K562 (cell line): ENCODE measurements around the gene CNNM3. TPM values are rescaled to one million over a fixed set of nuclear protein-coding genes. Genes with fewer than 3 reads are reported as not detected.

Experiments
- ATF1 ChIP-seq, 2 experiments: fragments of 450-650 bp in 1 of 2; IDR thresholded peaks; 2 replicates each; pipeline ENCODE4 v1.6.1; 2016; ENCODE audit warnings: missing compliant biosample characterization in 1 of 2, missing genetic modification characterization in 1 of 2
- CREM ChIP-seq: IDR thresholded peaks from 2 replicates; pipeline ENCODE4 v1.6.1; 2014; ENCODE audit warnings: antibody characterized with exemption, low read depth
- ELF1 ChIP-seq: fragments of 200-800 bp; sonication (Bioruptor generic); IDR thresholded peaks from 2 replicates; pipeline ENCODE4 v1.6.1; 2016; ENCODE audit warnings: missing genetic modification characterization, missing compliant biosample characterization
- FOXJ3 ChIP-seq: sonication (generic); formaldehyde crosslinking; IDR thresholded peaks from 2 replicates; pipeline ENCODE4 v1.4.0; 2020; ENCODE audit warnings: mild to moderate bottlenecking, missing genetic modification reagents
- FOXM1 ChIP-seq, 2 experiments: fragments of 450-650 bp in 1 of 2; sonication (generic) in 1 of 2; formaldehyde crosslinking in 1 of 2; IDR thresholded peaks; 2 replicates each; pipeline versions ENCODE4 v1.6.1 to v1.9.0; 2017 to 2022; ENCODE audit warnings: low read depth in 2 of 2, mild to moderate bottlenecking in 2 of 2, missing genetic modification reagents in 1 of 2, moderate library complexity in 1 of 2
- MAFF ChIP-seq: IDR thresholded peaks from 2 replicates; pipeline ENCODE4 v1.6.1; 2012; ENCODE audit warnings: low read length, improper control_type of control experiment
- MTA1 ChIP-seq: fragments of 450-650 bp; IDR thresholded peaks from 2 replicates; pipeline ENCODE4 v1.6.1; 2017; ENCODE audit warnings: borderline replicate concordance
- RBBP5 ChIP-seq: fragments of 200-600 bp; sonication (generic); IDR thresholded peaks from 2 replicates; pipeline ENCODE4 v1.6.1; 2012; ENCODE audit warnings: borderline replicate concordance, mild to moderate bottlenecking, low read length, control low read depth, inconsistent platforms; ENCODE audit not compliant: insufficient read depth, poor library complexity, severe bottlenecking
- RBM39 ChIP-seq: fragments of 200-400 bp; formaldehyde crosslinking; optimal IDR thresholded peaks from 2 replicates; pipeline ENCODE3; 2018; ENCODE audit warnings: low read depth, low read length
- STAT6 ChIP-seq: sonication (generic); formaldehyde crosslinking; IDR thresholded peaks from 2 replicates; pipeline ENCODE4 v1.8.1; 2023; ENCODE audit warnings: mild to moderate bottlenecking, missing genetic modification reagents
- TOE1 ChIP-seq, 2 experiments: fragments of 450-650 bp in 1 of 2; sonication (generic) in 1 of 2; formaldehyde crosslinking in 1 of 2; IDR thresholded peaks; 2 replicates each; pipeline versions ENCODE4 v1.7.1 to v1.8.0; 2016 to 2022; ENCODE audit warnings: borderline replicate concordance in 2 of 2, mild to moderate bottlenecking in 2 of 2, antibody characterized with exemption in 1 of 2, inconsistent platforms in 1 of 2, low read depth in 1 of 2, missing genetic modification reagents in 1 of 2, moderate library complexity in 1 of 2
- ZNF124 ChIP-seq: sonication (generic); formaldehyde crosslinking; IDR thresholded peaks from 2 replicates; pipeline ENCODE4 v1.8.1; 2022; ENCODE audit warnings: missing genetic modification reagents
- ZNF282 ChIP-seq: sonication (generic); formaldehyde crosslinking; IDR thresholded peaks from 2 replicates; pipeline ENCODE4 v1.8.1; 2023; ENCODE audit warnings: missing genetic modification reagents
- ZNF551 ChIP-seq: fragments of 250-450 bp; sonication (Bioruptor Pico); IDR thresholded peaks from 2 replicates; pipeline ENCODE4 v1.5.0; 2021; ENCODE audit warnings: mild to moderate bottlenecking, moderate library complexity
- polyA plus RNA-seq, 8 experiments: library from polyadenylated mRNA; depleted of rRNA in 4 of 8; stranded (reverse) in 5 of 8; unstranded in 3 of 8; fragments of >200 nt; fragmentation: Nextera tagmentation in 2 of 8; fragmentation: Illumina TruSeq in 1 of 8; extraction: Ambion mirVana in 2 of 8; extraction: Trizol in 1 of 8; gene quantifications; 2 replicates each; pipeline versions ENCODE4 v1.2.1 to v1.2.3, GENCODE V29; 2011 to 2014; ENCODE audit warnings: inconsistent platforms in 1 of 8, missing spikeins in 1 of 8
- total RNA-seq, 7 experiments: library from RNA; depleted of rRNA in 6 of 7; stranded (reverse); fragments of >200 nt in 6 of 7; fragmentation: Illumina TruSeq in 2 of 7; extraction: Trizol in 2 of 7; gene quantifications; 2 replicates each; pipeline versions ENCODE4 v1.2.1 to v1.2.3, GENCODE V29; 2011 to 2021; ENCODE audit warnings: low replicate concordance in 1 of 7
- TF ChIP-seq, protein P1 (sequence below): sonication (generic); formaldehyde crosslinking; IDR thresholded peaks from 2 replicates; pipeline ENCODE4 v1.8.0; 2022; ENCODE audit warnings: mild to moderate bottlenecking, missing genetic modification reagents, borderline replicate concordance

The CNNM3 gene
- total and polyA plus RNA-seq, 9 of the 15 experiments (the other 6 are each of a cell fraction or from before 2014, with no cell fraction given): 1.4 to 16.9 (median 6.5) TPM

GRCh38 chr2:96870626-96871255 lies 54.7 kb downstream of the CNNM3 start (continued):
- TF ChIP-seq, protein P1, sequence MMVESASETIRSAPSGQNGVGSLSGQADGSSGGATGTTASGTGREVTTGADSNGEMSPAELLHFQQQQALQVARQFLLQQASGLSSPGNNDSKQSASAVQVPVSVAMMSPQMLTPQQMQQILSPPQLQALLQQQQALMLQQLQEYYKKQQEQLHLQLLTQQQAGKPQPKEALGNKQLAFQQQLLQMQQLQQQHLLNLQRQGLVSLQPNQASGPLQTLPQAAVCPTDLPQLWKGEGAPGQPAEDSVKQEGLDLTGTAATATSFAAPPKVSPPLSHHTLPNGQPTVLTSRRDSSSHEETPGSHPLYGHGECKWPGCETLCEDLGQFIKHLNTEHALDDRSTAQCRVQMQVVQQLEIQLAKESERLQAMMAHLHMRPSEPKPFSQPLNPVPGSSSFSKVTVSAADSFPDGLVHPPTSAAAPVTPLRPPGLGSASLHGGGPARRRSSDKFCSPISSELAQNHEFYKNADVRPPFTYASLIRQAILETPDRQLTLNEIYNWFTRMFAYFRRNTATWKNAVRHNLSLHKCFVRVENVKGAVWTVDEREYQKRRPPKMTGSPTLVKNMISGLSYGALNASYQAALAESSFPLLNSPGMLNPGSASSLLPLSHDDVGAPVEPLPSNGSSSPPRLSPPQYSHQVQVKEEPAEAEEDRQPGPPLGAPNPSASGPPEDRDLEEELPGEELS (CRISPR knock-in tag): 0 out of 2 replicates have a peak, but pooled peaks have one; percentile 22
- TF ChIP-seq ZNF124 (CRISPR knock-in tag) (no peak), TOE1 (IDR thresholded peaks at IDR 0.05; ENCODE audit: borderline replicate concordance) (no peak), TOE1 (CRISPR knock-in tag; IDR thresholded peaks at IDR 0.05; ENCODE audit: borderline replicate concordance, low read depth) (no peak), ATF1 (CRISPR knock-in tag; IDR thresholded peaks at IDR 0.05) (no peak), ATF1 (tag; IDR thresholded peaks at IDR 0.05) (peak; percentile 17; the same call in 1 of the 2 replicates), RBBP5 (no peak), MTA1 (no peak), ELF1 (no peak), FOXJ3 (no peak), STAT6 (CRISPR knock-in tag) (no peak), ZNF551 (no peak), CREM (peak; percentile 39; the same call in 1 of the 2 replicates), RBM39 (peak; percentile 23), ZNF282 (CRISPR knock-in tag) (0 out of 2 replicates have a peak, but pooled peaks have one; percentile 23), MAFF (peak; percentile 79), FOXM1 (IDR thresholded peaks at IDR 0.05; ENCODE audit: low read depth) (no peak), FOXM1 (CRISPR knock-in tag; IDR thresholded peaks at IDR 0.05; ENCODE audit: low read depth) (no peak)
